SK-N-SH (cell line): ENCODE data around the gene FAM81A. TPM values are rescaled to one million over a fixed set of nuclear protein-coding genes. Genes with fewer than 3 reads are reported as not detected.

Experiments used
- CTCF ChIA-PET: fragments of 300-600, 350-600 bp; formaldehyde crosslinking; extraction: SDS; loops from one replicate; lab custom pipeline; 2021; lab: Yijun Ruan, JAX
- POLR2A ChIA-PET: fragments of 350-600 bp; sonication (Branson Sonifier 250); formaldehyde crosslinking; extraction: SDS; loops from one replicate; lab custom pipeline; 2020; ENCODE audit warnings: antibody characterized with exemption, inconsistent platforms; lab: Yijun Ruan, JAX
- DNase-seq: peaks from one replicate; pipeline ENCODE4 v3.0.0; 2012
- H2AFZ ChIP-seq: fragments of 200-600 bp; sonication (generic); 2 replicates; pipeline ENCODE4 v1.8.1; 2016; ENCODE audit warnings: antibody characterized with exemption, mild to moderate bottlenecking, low read depth
- H3F3A ChIP-seq: fragments of 200-600 bp; sonication (generic); replicated peaks from 2 replicates; pipeline ENCODE3; 2016; ENCODE audit warnings: antibody characterized with exemption, mild to moderate bottlenecking; ENCODE audit not compliant: insufficient read depth
- H3K27ac ChIP-seq, 2 experiments: fragments of 200-500 bp in 1 of 2; fragments of 200-600 bp in 1 of 2; sonication (Bioruptor generic) in 1 of 2; sonication (generic), shearing (Covaris generic) in 1 of 2; 2 replicates each; pipeline versions ENCODE4 v1.5.1 to v1.6.1; 2014 to 2016; ENCODE audit warnings: low read depth in 2 of 2, inconsistent platforms in 1 of 2, low read length in 1 of 2, mild to moderate bottlenecking in 1 of 2, mixed read lengths in 1 of 2
- H3K27me3 ChIP-seq: fragments of 200-600 bp; sonication (generic), shearing (Covaris generic); 2 replicates; pipeline ENCODE4 v1.6.1; 2016; ENCODE audit warnings: mixed run types; ENCODE audit not compliant: insufficient read depth
- H3K36me3 ChIP-seq, 2 experiments: fragments of 200-500 bp in 1 of 2; fragments of 200-600 bp in 1 of 2; sonication (Bioruptor generic) in 1 of 2; sonication (generic) in 1 of 2; replicated peaks in 1 of 2; 2 replicates each; pipeline versions ENCODE3 to v1.5.1; 2014 to 2016; ENCODE audit warnings: low read length in 1 of 2, mild to moderate bottlenecking in 1 of 2; ENCODE audit not compliant: insufficient read depth in 2 of 2, control insufficient read depth in 1 of 2
- H3K4me1 ChIP-seq, 2 experiments: fragments of 200-500 bp in 1 of 2; fragments of 200-600 bp in 1 of 2; sonication (Bioruptor generic) in 1 of 2; sonication (generic), shearing (Covaris generic) in 1 of 2; 2 replicates each; pipeline versions ENCODE4 v1.5.1 to v1.6.1; 2014 to 2016; ENCODE audit warnings: low read depth in 1 of 2, low read length in 1 of 2, mixed run types in 1 of 2; ENCODE audit not compliant: insufficient read depth in 2 of 2, control insufficient read depth in 1 of 2
- H3K4me2 ChIP-seq: fragments of 200-600 bp; sonication (generic), shearing (Covaris generic); 2 replicates; pipeline ENCODE4 v1.6.1; 2017; ENCODE audit warnings: mixed run types
- H3K4me3 ChIP-seq, 2 experiments: fragments of 200-500 bp in 1 of 2; fragments of 200-600 bp in 1 of 2; sonication (Bioruptor generic) in 1 of 2; sonication (generic), shearing (Covaris generic) in 1 of 2; 2 replicates each; pipeline versions ENCODE4 v1.5.1 to v1.8.1; 2014 to 2016; ENCODE audit warnings: low read depth in 2 of 2, inconsistent platforms in 1 of 2, low read length in 1 of 2, mild to moderate bottlenecking in 1 of 2, mixed read lengths in 1 of 2, moderate library complexity in 1 of 2
- H3K79me2 ChIP-seq: fragments of 200-600 bp; sonication (generic); 2 replicates; pipeline ENCODE4 v1.8.1; 2017; ENCODE audit warnings: mild to moderate bottlenecking; ENCODE audit not compliant: insufficient read depth
- H3K9ac ChIP-seq: fragments of 200-600 bp; sonication (generic); 2 replicates; pipeline ENCODE4 v1.6.1; 2017; ENCODE audit warnings: mixed run types
- H3K9me2 ChIP-seq: fragments of 200-600 bp; sonication (generic); 2 replicates; pipeline ENCODE4 v1.6.1; 2017; ENCODE audit warnings: mixed run types
- H3K9me3 ChIP-seq: fragments of 200-600 bp; sonication (generic); 2 replicates; pipeline ENCODE4 v1.6.1; 2017; ENCODE audit warnings: mixed run types, mild to moderate bottlenecking, moderate library complexity
- H4K20me1 ChIP-seq: fragments of 200-600 bp; sonication (generic); 2 replicates; pipeline ENCODE4 v1.6.1; 2017; ENCODE audit warnings: mild to moderate bottlenecking, mixed run types; ENCODE audit not compliant: insufficient read depth
- CTCF ChIP-seq: fragments of 200-600 bp; sonication (generic); IDR thresholded peaks from 2 replicates; pipeline ENCODE4 v1.6.1; 2017; ENCODE audit warnings: antibody characterized with exemption, mild to moderate bottlenecking, moderate library complexity
- ELF1 ChIP-seq: IDR thresholded peaks from 2 replicates; pipeline ENCODE4 v1.4.0; 2012
- EZH2phosphoT487 ChIP-seq: fragments of 200-600 bp; sonication (generic); IDR thresholded peaks from 2 replicates; pipeline ENCODE4 v1.6.1; 2017; ENCODE audit warnings: low read depth, mixed run types, mild to moderate bottlenecking, antibody characterized with exemption, moderate library complexity, borderline replicate concordance
- FOXJ3 ChIP-seq: sonication (generic); formaldehyde crosslinking; IDR thresholded peaks from 2 replicates; pipeline ENCODE4 v1.5.1; 2020; ENCODE audit warnings: mild to moderate bottlenecking, missing genetic modification reagents
- FOXM1 ChIP-seq: IDR thresholded peaks from 2 replicates; pipeline ENCODE4 v1.4.0; 2012; ENCODE audit warnings: low read depth, mild to moderate bottlenecking
- GABPA ChIP-seq: IDR thresholded peaks from 2 replicates; pipeline ENCODE4 v1.4.0; 2012; ENCODE audit warnings: low read depth, mild to moderate bottlenecking
- MEF2A ChIP-seq: IDR thresholded peaks from 2 replicates; pipeline ENCODE4 v1.4.0; 2012; ENCODE audit warnings: low read depth, borderline replicate concordance
- NFIC ChIP-seq: IDR thresholded peaks from 2 replicates; pipeline ENCODE4 v1.4.0; 2012; ENCODE audit warnings: borderline replicate concordance
- PBX3 ChIP-seq: IDR thresholded peaks from 2 replicates; pipeline ENCODE4; 2012
- POLR2AphosphoS5 ChIP-seq: IDR thresholded peaks from 2 replicates; pipeline ENCODE4 v1.6.1; 2012; ENCODE audit warnings: low read depth, low read length
- RAD21 ChIP-seq: IDR thresholded peaks from 2 replicates; pipeline ENCODE4 v1.6.1; 2012; ENCODE audit warnings: mild to moderate bottlenecking, low read length
- REST ChIP-seq: IDR thresholded peaks from 2 replicates; pipeline ENCODE4 v1.6.1; 2012; ENCODE audit warnings: mild to moderate bottlenecking, low read depth, low read length, moderate library complexity
- RFX5 ChIP-seq: IDR thresholded peaks from 2 replicates; pipeline ENCODE4 v1.6.1; 2012; ENCODE audit warnings: mild to moderate bottlenecking, improper control_type of control experiment, low read length
- SIN3A ChIP-seq: IDR thresholded peaks from 2 replicates; pipeline ENCODE4 v1.6.1; 2012; ENCODE audit warnings: low read depth, mild to moderate bottlenecking, low read length, moderate library complexity, borderline replicate concordance
- SMC3 ChIP-seq: IDR thresholded peaks from 2 replicates; pipeline ENCODE4 v1.6.1; 2012; ENCODE audit warnings: low read depth, low read length, improper control_type of control experiment
- USF1 ChIP-seq: IDR thresholded peaks from 2 replicates; pipeline ENCODE4 v1.4.0; 2012; ENCODE audit warnings: low read depth, borderline replicate concordance
- USF2 ChIP-seq: fragments of 150-350 bp; IDR thresholded peaks from 2 replicates; pipeline ENCODE4 v1.6.1; 2017; ENCODE audit warnings: antibody characterized with exemption, low read length, low read depth, borderline replicate concordance
- YY1 ChIP-seq: IDR thresholded peaks from 2 replicates; pipeline ENCODE4 v1.4.0; 2012; ENCODE audit warnings: low read depth, mild to moderate bottlenecking
- WGBS: methylation state at CpG from one replicate; pipeline ENCODE4 v1.1.6; 2017; ENCODE audit warnings: low lambda C conversion rate; 5-methylcytosine and 5-hydroxymethylcytosine counted together
- polyA plus RNA-seq, 3 experiments: library from polyadenylated mRNA; depleted of rRNA; stranded (reverse); fragments of >200 nt; gene quantifications; 2 replicates each; pipeline ENCODE4 v1.2.3, GENCODE V29; 2012

Gene FAM81A
- polyA plus RNA-seq, 1 of the 3 experiments (the other 2 are of a cell fraction) = 1.1 TPM

- Histone ChIP-seq H3K27me3 (no peaks in the 10 kb centered on the region; the same call in 1 of the 2 replicates), H3K9ac (no peak overlapping the region), H3F3A (no peaks in the 10 kb centered on the region), H3K9me2 (no peaks in the 10 kb centered on the region), H3K36me3 (no peaks in the 10 kb centered on the region), H4K20me1 (no peaks in the 10 kb centered on the region), H3K9me3 (no peaks in the 10 kb centered on the region), H3K27ac (no peak overlapping the region), H3K79me2 (no peaks in the 10 kb centered on the region), H3K4me2 (no peak overlapping the region), H3K4me3 (no peak overlapping the region), H3K4me1 (no peaks in the 10 kb centered on the region), H2AFZ (no peak overlapping the region)
- WGBS = 59% methylated on average over 9 of the region's 9 CpGs
- TF ChIP-seq FOXJ3 (CRISPR knock-in tag) = no peak
- no peak for TF ChIP-seq CTCF
- TF ChIP-seq USF2 = no peak
- no peak for TF ChIP-seq NFIC
- TF ChIP-seq SMC3 = no peak
- TF ChIP-seq FOXM1 = no peak
- TF ChIP-seq MEF2A = no peak
- no peak for TF ChIP-seq EZH2phosphoT487
- TF ChIP-seq YY1 = no peak
- TF ChIP-seq GABPA = no peak
- no peak for TF ChIP-seq RAD21
- TF ChIP-seq SIN3A = no peak
- no peak for TF ChIP-seq USF1
- no peak for TF ChIP-seq POLR2AphosphoS5
- no peak for TF ChIP-seq RFX5
- TF ChIP-seq PBX3 = no peak
- no peak for TF ChIP-seq ELF1
- no peak for TF ChIP-seq REST
- POLR2A ChIA-PET = no interaction called here
- CTCF ChIA-PET = interaction anchor here (1.2 to 3.0 kb wide), 4 partner anchors 16 to 393 kb away, joined by 3 to 37 read pairs (median 18); no protein-coding TSS in a partner anchor
- no peak for DNase-seq
These were observed 93.2 kb downstream of the FAM81A start for GRCh38 chr15:59531066-59531675.
